Vagina (tissue), 2 donors: ENCODE measurements around the gene FBLL1. TPM values are rescaled to one million over a fixed set of nuclear protein-coding genes. Genes with fewer than 3 reads are reported as not detected.

Experiments
- DNase-seq, 2 donors: peaks; one replicate each; pipeline ENCODE4 v3.0.0-alpha.2; 2017; ENCODE audit errors: extremely low spot score in 2 of 2
- H3K27ac ChIP-seq: fragments of 200-600 bp; sonication (generic); one replicate; pipeline ENCODE4 v1.5.1; 2019
- H3K27me3 ChIP-seq: fragments of 200-600 bp; sonication (generic); one replicate; pipeline ENCODE4 v1.5.1; 2019
- H3K36me3 ChIP-seq, 2 donors: fragments of 200-600 bp; sonication (generic); one replicate each; pipeline ENCODE4 v1.5.1; 2017 to 2019
- H3K4me1 ChIP-seq: fragments of 200-600 bp; sonication (generic); one replicate; pipeline ENCODE4 v1.5.1; 2019
- H3K4me3 ChIP-seq, 2 donors: fragments of 200-600 bp; sonication (generic); 1 replicate in 1 of 2; 2 replicates in 1 of 2; pipeline ENCODE4 v1.5.1; 2016 to 2019
- H3K9me3 ChIP-seq: fragments of 200-600 bp; sonication (generic); one replicate; pipeline ENCODE4 v1.5.1; 2019
- POLR2A ChIP-seq, 2 donors: fragments of 450-650 bp; IDR thresholded peaks; one replicate each; pipeline ENCODE4 v1.6.1; 2017; ENCODE audit warnings: antibody characterized with exemption in 2 of 2, mild to moderate bottlenecking in 2 of 2, moderate library complexity in 2 of 2
- POLR2AphosphoS5 ChIP-seq, 2 donors: sonication (generic); formaldehyde crosslinking; IDR thresholded peaks; one replicate each; pipeline ENCODE4 v1.9.0; 2017; ENCODE audit warnings: antibody characterized with exemption in 2 of 2, mild to moderate bottlenecking in 2 of 2, low read depth in 1 of 2; ENCODE audit not compliant: insufficient read depth in 1 of 2
- intact Hi-C: fragments of 100-400 bp; cut with DNase I; formaldehyde crosslinking; loops from one replicate; pipeline ENCODE4 v1.15.1; 2023
- total RNA-seq: library from RNA; depleted of rRNA; stranded (reverse); fragments of >200 nt; gene quantifications from one replicate; pipeline ENCODE4 v1.2.3, GENCODE V29; 2016
- TF ChIP-seq, protein P1 (sequence below), 3 experiments: fragments of 450-650 bp in 2 of 3; fragments of 200-600 bp in 1 of 3; sonication (generic) in 1 of 3; IDR thresholded peaks; one replicate each; pipeline ENCODE4 v1.5.1; 2017 to 2019; ENCODE audit warnings: antibody characterized with exemption in 3 of 3, mild to moderate bottlenecking in 2 of 3, moderate library complexity in 2 of 3

Gene FBLL1
- total RNA-seq, 1 donor from 2014 or later, result not detected

GRCh38 chr5:168513861-168514428 is 15.2 kb upstream of the FBLL1 start:
- no peak for DNase-seq
- Histone ChIP-seq H3K27ac (no peak overlapping the region), H3K27me3 (no peaks in the 10 kb centered on the region), H3K4me3 (no peak overlapping the region), H3K4me1 (no peaks in the 10 kb centered on the region), H3K9me3 (no peaks in the 10 kb centered on the region), H3K36me3 (peaks cover 3 to 94% of the 10 kb centered on the region in 2 donors)
- TF ChIP-seq POLR2AphosphoS5 (IDR thresholded peaks at IDR 0.05; ENCODE audit: insufficient read depth in 1 of 2, low read depth in 1 of 2), result no peak
- TF ChIP-seq, protein P1, sequence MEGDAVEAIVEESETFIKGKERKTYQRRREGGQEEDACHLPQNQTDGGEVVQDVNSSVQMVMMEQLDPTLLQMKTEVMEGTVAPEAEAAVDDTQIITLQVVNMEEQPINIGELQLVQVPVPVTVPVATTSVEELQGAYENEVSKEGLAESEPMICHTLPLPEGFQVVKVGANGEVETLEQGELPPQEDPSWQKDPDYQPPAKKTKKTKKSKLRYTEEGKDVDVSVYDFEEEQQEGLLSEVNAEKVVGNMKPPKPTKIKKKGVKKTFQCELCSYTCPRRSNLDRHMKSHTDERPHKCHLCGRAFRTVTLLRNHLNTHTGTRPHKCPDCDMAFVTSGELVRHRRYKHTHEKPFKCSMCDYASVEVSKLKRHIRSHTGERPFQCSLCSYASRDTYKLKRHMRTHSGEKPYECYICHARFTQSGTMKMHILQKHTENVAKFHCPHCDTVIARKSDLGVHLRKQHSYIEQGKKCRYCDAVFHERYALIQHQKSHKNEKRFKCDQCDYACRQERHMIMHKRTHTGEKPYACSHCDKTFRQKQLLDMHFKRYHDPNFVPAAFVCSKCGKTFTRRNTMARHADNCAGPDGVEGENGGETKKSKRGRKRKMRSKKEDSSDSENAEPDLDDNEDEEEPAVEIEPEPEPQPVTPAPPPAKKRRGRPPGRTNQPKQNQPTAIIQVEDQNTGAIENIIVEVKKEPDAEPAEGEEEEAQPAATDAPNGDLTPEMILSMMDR (IDR thresholded peaks at IDR 0.05), result no peak
- intact Hi-C loops, result no loop called here

DNA sequence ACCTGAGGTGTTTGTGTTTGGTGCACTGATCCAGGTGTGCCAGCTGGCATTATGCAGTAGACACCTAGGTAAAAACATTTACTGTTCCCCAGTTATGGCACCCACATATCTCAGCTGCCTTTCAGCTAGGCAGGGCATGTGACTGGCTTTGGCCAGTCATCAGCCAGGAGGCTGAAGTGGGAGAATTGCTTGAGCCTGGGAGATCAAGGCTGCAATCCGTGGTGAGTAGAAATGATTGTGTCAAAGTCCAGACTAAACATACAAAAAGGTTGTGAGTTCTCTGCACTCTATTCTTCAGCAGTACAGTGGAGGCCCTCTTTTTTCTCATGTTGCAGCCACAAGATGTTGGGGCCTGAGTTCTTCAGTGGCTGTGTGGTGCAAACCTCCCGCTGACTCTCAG is 3.2 kb upstream of the FBLL1 start:
- H3K9me3 ChIP-seq, result no peaks in the 10 kb centered on the region
- no peak for DNase-seq
- H3K36me3 ChIP-seq, result no peaks in the 10 kb centered on the region
- no peak overlapping the region for H3K27ac ChIP-seq
- H3K4me3 ChIP-seq, result no peak overlapping the region
- intact Hi-C loops, result no loop called here
- TF ChIP-seq POLR2A (IDR thresholded peaks at IDR 0.05) (no peak), POLR2AphosphoS5 (IDR thresholded peaks at IDR 0.05; ENCODE audit: insufficient read depth in 1 of 2, low read depth in 1 of 2) (no peak)
- TF ChIP-seq, protein P1 (IDR thresholded peaks at IDR 0.05), result no peak
- no peaks in the 10 kb centered on the region for H3K27me3 ChIP-seq
- peaks cover 11% of the 10 kb centered on the region for H3K4me1 ChIP-seq

- TF ChIP-seq POLR2AphosphoS5 (IDR thresholded peaks at IDR 0.05; ENCODE audit: insufficient read depth in 1 of 2, low read depth in 1 of 2), result no peak
- no peak for TF ChIP-seq POLR2A (IDR thresholded peaks at IDR 0.05)
- TF ChIP-seq, protein P1 (IDR thresholded peaks at IDR 0.05), result no peak
- Histone ChIP-seq H3K36me3 (no peaks in the 10 kb centered on the region), H3K4me3 (no peak overlapping the region), H3K9me3 (no peaks in the 10 kb centered on the region), H3K27me3 (no peaks in the 10 kb centered on the region), H3K27ac (no peak overlapping the region), H3K4me1 (peaks cover 11% of the 10 kb centered on the region)
- no peak for DNase-seq
- intact Hi-C loops, result no loop called here
Observed at GRCh38 chr5:168527756-168528295, 1.3 kb upstream of the FBLL1 start.

GRCh38 chr5:168529374-168530234 is 499 bp downstream of the FBLL1 start:
- no peaks in the 10 kb centered on the region for H3K27me3 ChIP-seq
- TF ChIP-seq POLR2A (IDR thresholded peaks at IDR 0.05) (no peak), POLR2AphosphoS5 (IDR thresholded peaks at IDR 0.05; ENCODE audit: insufficient read depth in 1 of 2, low read depth in 1 of 2) (no peak)
- TF ChIP-seq, protein P1 (IDR thresholded peaks at IDR 0.05), result no peak
- no peaks in the 10 kb centered on the region for H3K9me3 ChIP-seq
- H3K27ac ChIP-seq, result no peak overlapping the region
- intact Hi-C loops, result no loop called here
- no peak for DNase-seq
- H3K4me3 ChIP-seq, result peak overlapping the region; percentile 44 to 50
- H3K4me1 ChIP-seq, result peaks cover 11% of the 10 kb centered on the region
- no peaks in the 10 kb centered on the region for H3K36me3 ChIP-seq
